Prostate gland (tissue), 2 donors: Measurements from ENCODE around the gene TJP1. TPM values are rescaled to one million over a fixed set of nuclear protein-coding genes. Genes with fewer than 3 reads are reported as not detected.
"Not testable (repeated sequence)": the region's sequence is repeated elsewhere in the genome, so short reads cannot be mapped to it uniquely, and the experiment has no call there.

ENCODE experiments used
- DNase-seq: peaks from one replicate; pipeline ENCODE4 v3.0.0-alpha.2; 2019; ENCODE audit warnings: low spot score
- H3K27ac ChIP-seq, 2 donors: fragments of 200-600 bp; sonication (generic); 2 replicates each; pipeline ENCODE4 v1.5.1; 2017 to 2019
- H3K27me3 ChIP-seq: fragments of 200-600 bp; sonication (generic); replicated peaks from 2 replicates; pipeline ENCODE4 v1.5.1; 2019; ENCODE audit not compliant: insufficient read depth
- H3K36me3 ChIP-seq, 2 donors: fragments of 200-600 bp; sonication (generic); 1 replicate in 1 of 2; 2 replicates in 1 of 2; pipeline versions ENCODE4 v1.5.1 to v1.8.1; 2017 to 2019
- H3K4me1 ChIP-seq: fragments of 200-600 bp; sonication (generic); replicated peaks from 2 replicates; pipeline ENCODE4 v1.5.1; 2019
- H3K4me3 ChIP-seq, 2 donors: fragments of 200-600 bp; sonication (generic); 2 replicates each; pipeline ENCODE4 v1.5.1; 2017 to 2019
- H3K9me3 ChIP-seq: fragments of 200-600 bp; sonication (generic); 2 replicates; pipeline ENCODE4 v1.5.1; 2017
- POLR2A ChIP-seq: fragments of 450-650 bp; IDR thresholded peaks from one replicate; pipeline ENCODE4 v1.6.1; 2016; ENCODE audit warnings: antibody characterized with exemption, mild to moderate bottlenecking
- POLR2AphosphoS5 ChIP-seq: sonication (generic); formaldehyde crosslinking; IDR thresholded peaks from one replicate; pipeline ENCODE4 v1.6.1; 2017; ENCODE audit warnings: antibody characterized with exemption
- WGBS: methylation state at CpG from one replicate; pipeline ENCODE4 v1.1.5; 2018; 5-methylcytosine and 5-hydroxymethylcytosine counted together
- intact Hi-C: fragments of 100-400 bp; cut with DNase I; formaldehyde crosslinking; loops from one replicate; pipeline ENCODE4 v1.14.2; 2022
- total RNA-seq, 2 donors: library from RNA; depleted of rRNA; stranded (reverse); fragments of >200 nt; gene quantifications; one replicate each; pipeline ENCODE4 v1.1.0, GENCODE V29; 2016
- TF ChIP-seq, protein P1 (sequence below), 4 experiments: fragments of 200-600 bp in 2 of 4; fragments of 450-650 bp in 2 of 4; sonication (generic) in 2 of 4; IDR thresholded peaks; 1 replicate in 3 of 4; 2 replicates in 1 of 4; pipeline ENCODE4 v1.5.1; 2016 to 2019; ENCODE audit warnings: antibody characterized with exemption in 4 of 4, mild to moderate bottlenecking in 2 of 4, moderate library complexity in 2 of 4

TJP1 gene
- total RNA-seq, 2 donors from 2014 or later = 88.4 to 216 TPM

DNA sequence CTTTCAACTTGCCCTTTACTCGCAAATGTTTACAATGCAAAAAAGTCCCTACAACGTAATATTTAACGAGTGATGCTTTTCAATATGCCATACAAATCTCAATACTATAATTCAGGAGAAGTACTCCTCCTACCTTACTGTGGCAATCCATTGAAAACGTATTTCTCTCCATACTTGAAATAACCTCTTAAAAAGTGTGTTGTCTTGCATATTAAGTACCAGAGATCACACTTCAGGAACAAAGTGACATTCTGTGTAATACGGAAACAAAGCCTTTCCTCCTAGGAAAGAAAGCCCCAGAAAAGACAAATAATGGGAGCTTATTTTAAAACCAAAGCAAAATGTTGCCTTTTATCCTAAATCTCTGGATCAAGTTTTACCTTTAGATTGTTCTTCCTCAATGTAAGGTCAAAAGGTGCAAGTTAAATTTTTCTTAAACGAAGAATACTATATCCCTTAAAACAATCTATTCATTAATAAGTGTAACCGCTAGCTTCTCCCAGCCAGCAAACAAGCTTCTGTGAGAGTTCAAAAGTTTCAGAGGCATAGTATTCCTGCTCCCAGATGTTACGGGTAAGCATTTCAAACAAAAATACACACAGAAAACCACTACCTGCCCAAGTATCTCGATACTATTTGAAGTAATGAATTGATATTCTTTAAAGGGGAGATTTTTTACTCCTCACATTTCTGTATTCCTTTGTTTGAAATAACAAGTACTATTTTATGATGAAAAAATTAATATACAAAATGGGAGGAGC lies 1.7 kb downstream of the TJP1 start:
- peak overlapping the region; percentile 94 for H3K4me3 ChIP-seq
- 35% methylated on average over 9 of the region's 9 CpGs for WGBS
- H3K27me3 ChIP-seq = no peaks in the 10 kb centered on the region
- H3K36me3 ChIP-seq = no peaks in the 10 kb centered on the region
- TF ChIP-seq POLR2A (no peak), POLR2AphosphoS5 (no peak)
- TF ChIP-seq, protein P1, sequence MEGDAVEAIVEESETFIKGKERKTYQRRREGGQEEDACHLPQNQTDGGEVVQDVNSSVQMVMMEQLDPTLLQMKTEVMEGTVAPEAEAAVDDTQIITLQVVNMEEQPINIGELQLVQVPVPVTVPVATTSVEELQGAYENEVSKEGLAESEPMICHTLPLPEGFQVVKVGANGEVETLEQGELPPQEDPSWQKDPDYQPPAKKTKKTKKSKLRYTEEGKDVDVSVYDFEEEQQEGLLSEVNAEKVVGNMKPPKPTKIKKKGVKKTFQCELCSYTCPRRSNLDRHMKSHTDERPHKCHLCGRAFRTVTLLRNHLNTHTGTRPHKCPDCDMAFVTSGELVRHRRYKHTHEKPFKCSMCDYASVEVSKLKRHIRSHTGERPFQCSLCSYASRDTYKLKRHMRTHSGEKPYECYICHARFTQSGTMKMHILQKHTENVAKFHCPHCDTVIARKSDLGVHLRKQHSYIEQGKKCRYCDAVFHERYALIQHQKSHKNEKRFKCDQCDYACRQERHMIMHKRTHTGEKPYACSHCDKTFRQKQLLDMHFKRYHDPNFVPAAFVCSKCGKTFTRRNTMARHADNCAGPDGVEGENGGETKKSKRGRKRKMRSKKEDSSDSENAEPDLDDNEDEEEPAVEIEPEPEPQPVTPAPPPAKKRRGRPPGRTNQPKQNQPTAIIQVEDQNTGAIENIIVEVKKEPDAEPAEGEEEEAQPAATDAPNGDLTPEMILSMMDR (IDR thresholded peaks at IDR 0.05) = no peak
- no peaks in the 10 kb centered on the region for H3K9me3 ChIP-seq
- intact Hi-C loops = loop anchor here (10.0 kb wide), 2 partner anchors 94 to 254 kb away; no protein-coding TSS in a partner anchor
- no peak for DNase-seq
- H3K27ac ChIP-seq = peak overlapping the region; percentile 97
- peaks cover 3% of the 10 kb centered on the region for H3K4me1 ChIP-seq

DNA sequence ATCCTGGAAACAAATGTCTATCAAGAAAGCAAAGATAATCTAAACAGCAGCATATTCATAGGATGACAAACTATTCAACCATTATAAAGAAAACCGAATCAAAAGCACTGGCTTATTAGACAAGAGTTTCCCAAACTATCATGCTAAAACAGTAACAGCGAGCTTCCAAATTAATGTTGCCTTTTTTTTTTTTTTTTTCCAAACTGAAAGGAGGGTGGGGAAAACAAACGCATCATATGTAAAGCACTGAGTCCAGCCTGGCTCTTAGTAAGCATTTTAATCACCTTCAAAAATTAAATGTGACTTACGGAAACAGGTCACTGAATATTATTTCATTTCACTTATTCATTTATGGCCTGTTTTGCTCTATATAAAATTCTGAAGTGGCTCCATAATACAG lies 2.3 kb downstream of the TJP1 start:
- 66% methylated on average over 4 of the region's 4 CpGs for WGBS
- Histone ChIP-seq H3K36me3 (no peaks in the 10 kb centered on the region), H3K27ac (peak overlapping the region in 1 of 2 donors; percentile 97), H3K27me3 (no peaks in the 10 kb centered on the region), H3K4me1 (peaks cover 5% of the 10 kb centered on the region), H3K9me3 (no peaks in the 10 kb centered on the region), H3K4me3 (peak overlapping the region in 1 of 2 donors; percentile 94)
- TF ChIP-seq POLR2AphosphoS5 = no peak
- TF ChIP-seq POLR2A = no peak
- TF ChIP-seq, protein P1 (IDR thresholded peaks at IDR 0.05) = no peak
- no peak for DNase-seq
- intact Hi-C loops = loop anchor here (10.0 kb wide), 2 partner anchors 95 to 255 kb away; no protein-coding TSS in a partner anchor

DNA sequence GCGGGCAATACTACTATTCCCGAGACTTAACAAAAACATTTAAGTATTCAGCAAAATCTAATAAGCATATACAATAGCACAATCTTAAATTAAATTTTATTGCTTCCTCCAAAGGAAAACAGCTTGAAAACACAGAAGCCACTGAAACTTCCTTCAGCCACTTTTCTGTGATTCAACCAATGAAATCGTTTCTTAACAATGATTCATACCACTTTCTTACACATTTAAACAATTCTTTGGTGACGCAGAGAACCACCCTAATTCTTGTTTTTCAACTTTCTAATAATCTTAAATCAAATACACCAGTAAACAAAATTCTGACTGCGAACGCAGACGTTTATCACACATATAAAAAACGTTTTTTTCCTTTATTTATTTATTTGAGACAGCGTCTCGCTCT lies 4.1 kb downstream of the TJP1 start:
- intact Hi-C loops = no loop called here
- no peaks in the 10 kb centered on the region for H3K36me3 ChIP-seq
- TF ChIP-seq POLR2A (no peak), POLR2AphosphoS5 (no peak)
- TF ChIP-seq, protein P1 (IDR thresholded peaks at IDR 0.05) = no peak

DNA sequence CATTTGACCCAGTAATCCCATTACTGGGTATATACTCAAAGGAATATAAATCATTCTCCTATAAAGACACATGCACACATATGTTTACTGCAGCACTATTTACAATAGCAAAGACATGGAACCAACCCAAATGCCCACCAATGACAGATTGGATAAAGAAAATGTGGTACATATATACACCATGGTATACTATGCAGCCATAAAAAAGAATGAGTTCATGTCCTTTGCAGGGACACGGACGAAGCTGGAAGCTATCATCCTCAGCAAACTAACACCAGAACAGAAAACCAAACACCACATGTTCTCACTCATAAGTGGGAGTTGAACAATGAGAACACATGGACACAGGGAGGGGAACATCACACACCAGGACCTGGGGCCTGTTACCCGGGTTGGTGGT lies 4.8 kb downstream of the TJP1 start:
- 79% methylated on average over 3 of the region's 3 CpGs for WGBS
- H3K4me3 ChIP-seq, H3K27ac ChIP-seq, H3K36me3 ChIP-seq, intact Hi-C loops, H3K9me3 ChIP-seq, H3K27me3 ChIP-seq, DNase-seq: not testable (repeated sequence)
- peaks cover 13% of the 10 kb centered on the region for H3K4me1 ChIP-seq

More for the DNA sequence above, 4.1 kb downstream of the TJP1 start:
- Histone ChIP-seq H3K27ac (no peak overlapping the region), H3K9me3 (no peaks in the 10 kb centered on the region), H3K27me3 (no peaks in the 10 kb centered on the region), H3K4me1 (peaks cover 11% of the 10 kb centered on the region), H3K4me3 (no peak overlapping the region)
- DNase-seq = no peak
- 84% methylated on average over 10 of the region's 10 CpGs for WGBS

DNA sequence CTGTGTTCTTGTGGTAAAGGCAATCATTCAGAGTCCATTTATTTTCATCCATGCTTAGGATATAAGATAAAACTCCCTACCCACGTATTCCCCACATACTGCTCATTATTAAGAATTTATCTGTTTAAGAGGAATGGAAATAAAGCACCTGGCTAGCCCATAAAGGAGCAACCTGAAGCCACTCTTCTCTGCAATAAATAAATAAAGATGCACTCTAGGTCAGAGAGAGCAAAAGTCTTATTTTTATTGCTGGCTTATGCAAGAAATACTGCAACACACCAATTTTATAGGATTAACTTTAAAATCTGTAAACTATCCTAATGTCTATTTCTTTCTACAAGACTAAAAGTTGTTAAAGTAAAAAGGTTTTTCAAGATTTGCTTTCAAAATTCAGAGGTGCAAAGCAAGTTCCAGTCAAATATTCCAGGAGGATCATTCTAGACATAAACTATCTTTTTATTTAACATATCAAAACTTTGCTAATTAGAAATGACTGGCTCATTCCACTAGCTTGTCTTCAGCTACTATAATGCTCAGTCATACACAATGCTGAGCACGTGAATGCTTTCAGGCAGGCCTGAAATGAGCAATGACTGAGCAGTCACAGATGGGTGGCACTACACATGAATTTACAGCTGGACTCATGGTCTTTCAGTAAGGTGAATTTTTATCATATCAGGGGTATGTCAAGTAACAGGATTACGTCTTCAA lies 7.1 kb downstream of the TJP1 start:
- Histone ChIP-seq H3K4me1 (peaks cover 13% of the 10 kb centered on the region), H3K36me3 (no peaks in the 10 kb centered on the region), H3K27ac (peak overlapping the region in 1 of 2 donors; percentile 21), H3K9me3 (no peaks in the 10 kb centered on the region), H3K4me3 (no peak overlapping the region), H3K27me3 (no peaks in the 10 kb centered on the region)
- 54% methylated on average over 3 of the region's 3 CpGs for WGBS
- peak; percentile 11 for DNase-seq
- TF ChIP-seq POLR2AphosphoS5 = peak; percentile 14
- TF ChIP-seq, protein P1 (IDR thresholded peaks at IDR 0.05) = no peak
- no peak for TF ChIP-seq POLR2A
- intact Hi-C loops = no loop called here
